Measurements from ENCODE around the gene LIPK.
"Not testable (repeated sequence)": the region's sequence is repeated elsewhere in the genome, so short reads cannot be mapped to it uniquely, and the experiment has no call there.

Gene LIPK

DNA sequence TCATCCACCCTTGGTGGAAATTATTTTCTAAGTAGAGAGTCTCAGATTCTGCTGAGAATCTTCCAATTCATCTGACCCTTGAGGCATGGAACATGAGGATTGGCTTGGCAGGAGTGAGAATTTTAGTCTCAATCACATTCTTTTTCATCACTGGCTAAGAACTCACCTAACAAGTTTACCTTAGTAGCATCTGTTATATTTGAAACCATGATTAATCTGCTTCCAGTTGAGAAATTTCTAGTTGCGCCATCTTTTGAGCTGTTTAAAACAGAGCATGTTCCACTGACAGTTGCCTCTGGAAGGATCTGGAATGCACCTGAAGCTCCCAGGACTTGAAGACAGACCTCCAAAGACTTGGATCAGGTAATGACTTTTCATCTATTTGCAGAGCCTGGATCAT, at the start of gene LIPK:
Gene LIPK, plus strand, starts transcription at position 292 of the 400 bp plus-strand sequence. CDS start 18,295 bp downstream, outside the sequence.
- DNase-seq (ENCODE audit: low read depth in 2 of 2): no peak

DNA sequence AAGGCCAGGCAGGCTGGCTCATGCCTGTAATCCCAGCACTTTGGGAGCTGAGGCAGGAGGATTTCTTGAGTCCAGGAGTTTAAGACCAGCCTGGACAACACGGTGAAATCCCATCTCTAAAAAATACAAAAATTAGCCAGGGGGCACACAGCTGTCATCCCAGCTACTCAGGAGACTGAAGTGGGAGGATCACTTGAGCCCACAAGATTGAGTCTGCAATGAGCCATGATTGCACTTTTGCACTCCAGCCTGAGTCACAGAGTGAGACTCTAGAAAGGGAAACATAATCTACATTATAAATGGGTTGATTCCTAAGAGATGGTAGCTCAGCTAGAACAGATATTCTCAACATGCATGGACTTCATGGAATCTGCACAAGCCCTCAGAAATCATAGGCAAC, 48.1 kb upstream of the LIPK start:
- no peak for DNase-seq (ENCODE audit: low read depth in 2 of 2)

DNA sequence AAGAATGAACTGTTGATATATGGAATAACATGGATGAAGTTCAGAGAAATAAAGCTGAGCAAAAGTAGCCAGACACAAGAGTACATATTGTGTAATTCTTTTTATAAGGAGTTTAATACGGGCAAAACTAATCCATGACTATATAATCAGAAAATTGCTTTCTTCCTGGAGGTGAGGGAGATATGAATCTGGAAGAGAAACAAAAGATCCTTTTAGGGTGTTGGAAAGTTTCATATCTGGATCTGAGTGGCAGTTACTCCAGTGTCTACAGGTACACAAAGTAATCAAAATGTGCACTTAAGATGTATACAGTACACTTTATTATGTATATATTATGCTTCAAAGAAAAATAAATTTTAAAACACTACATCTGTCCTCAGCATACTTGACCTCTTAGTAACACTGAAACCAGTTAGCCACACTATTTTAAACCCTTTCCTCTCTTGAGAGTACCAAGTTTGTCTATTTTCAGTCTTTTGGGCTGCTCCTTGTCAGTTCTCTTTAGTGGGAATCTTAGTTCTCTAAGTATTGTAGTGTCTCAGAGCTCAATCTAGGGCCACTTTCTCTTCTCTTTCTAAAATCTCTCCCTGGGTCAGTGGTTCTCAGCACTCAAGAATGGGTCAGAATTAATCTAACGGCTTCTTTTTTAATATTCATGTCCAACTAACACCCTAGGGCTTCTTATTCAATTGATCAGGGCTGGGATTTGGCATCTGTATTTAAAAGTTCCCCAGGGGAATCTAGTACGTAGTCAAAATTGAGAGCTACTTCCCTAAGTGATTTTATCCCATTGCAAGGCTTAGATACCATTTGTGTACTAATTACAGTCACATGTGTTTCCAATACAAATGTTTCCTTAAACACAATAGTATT, 46.1 kb upstream of the LIPK start:
- DNase-seq (ENCODE audit: low read depth in 2 of 2): no peak

DNA sequence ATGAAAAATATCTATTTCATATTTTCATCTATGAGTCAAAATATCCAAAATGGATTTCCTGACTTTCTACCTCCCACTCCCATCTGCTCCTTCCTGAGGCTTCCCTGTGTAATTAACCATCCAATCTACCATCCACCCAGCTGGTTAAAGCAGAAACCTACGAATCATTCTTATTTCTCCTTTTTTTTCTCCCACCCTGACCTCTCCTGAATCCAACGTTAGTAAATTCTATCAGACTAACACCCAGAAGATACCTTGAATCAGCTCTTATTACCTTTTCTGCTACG, 45.5 kb upstream of the LIPK start:
- no peak for DNase-seq (ENCODE audit: low read depth in 2 of 2)

DNA sequence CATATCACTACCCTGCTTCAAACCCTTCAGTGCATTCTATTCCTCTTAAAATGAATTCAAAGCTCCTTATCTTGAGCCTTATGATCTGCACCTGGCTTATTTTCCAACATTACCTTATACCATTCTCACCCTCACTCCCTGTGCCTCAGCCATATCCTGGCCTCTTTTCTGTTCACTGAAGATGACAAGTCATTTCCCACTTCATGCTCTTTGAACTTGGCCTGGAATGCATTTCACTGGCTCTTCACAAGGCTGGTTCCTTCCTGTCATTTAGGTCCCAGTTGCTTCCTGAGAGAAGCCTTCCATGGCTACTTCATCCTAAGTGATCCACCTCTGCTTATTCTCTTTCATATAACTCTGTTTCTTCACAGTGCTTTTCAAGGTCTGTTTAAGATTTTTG, 45.0 kb upstream of the LIPK start:
- DNase-seq (ENCODE audit: low read depth in 2 of 2): no peak

- DNase-seq (ENCODE audit: low read depth in 2 of 2): no peak
Observed at GRCh38 chr10:88661577-88661976, 44.5 kb upstream of the LIPK start.

DNA sequence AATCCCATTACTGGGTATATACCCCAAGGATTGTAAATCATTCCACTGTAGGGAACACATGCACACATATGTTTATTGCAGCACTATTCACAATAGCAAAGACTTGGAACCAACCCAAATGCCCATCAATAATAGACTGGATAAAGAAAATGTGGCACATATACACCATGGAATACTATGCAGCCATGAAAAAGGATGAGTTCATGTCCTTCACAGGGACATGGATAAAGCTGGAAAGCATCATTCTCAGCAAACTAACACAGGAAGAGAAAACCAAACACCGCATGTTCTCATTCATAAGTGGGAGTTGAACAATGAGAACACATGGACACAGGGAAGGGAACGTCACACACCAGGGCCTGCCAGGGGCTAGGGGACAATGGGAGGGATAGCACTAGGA, 42.9 kb upstream of the LIPK start:
- not testable (repeated sequence) for DNase-seq (ENCODE audit: low read depth in 2 of 2)

DNA sequence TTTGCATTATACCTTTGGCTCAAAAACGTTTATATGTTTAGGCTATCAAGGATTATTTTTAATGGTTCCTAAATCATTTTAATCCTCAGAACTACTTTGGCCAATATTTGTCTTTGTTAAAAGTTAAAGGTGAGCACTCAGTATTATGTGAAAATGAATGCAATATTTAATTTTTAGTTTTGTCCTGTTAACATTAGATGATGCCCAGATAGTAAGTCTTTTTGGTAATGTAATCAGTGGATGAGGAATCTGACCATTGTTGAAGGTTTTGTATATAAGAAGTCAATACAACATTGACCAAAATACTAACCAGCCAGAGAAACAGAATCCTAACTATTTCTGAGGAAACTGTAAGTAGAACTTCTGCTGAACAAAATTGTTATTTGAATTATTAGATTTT, 41.9 kb upstream of the LIPK start, which contains the start of gene LIPF:
Gene LIPF, plus strand, starts transcription at position 301 of the 400 bp plus-strand sequence. CDS start 2,856 bp downstream, outside the sequence.
- no peak for DNase-seq (ENCODE audit: low read depth in 2 of 2)

DNA sequence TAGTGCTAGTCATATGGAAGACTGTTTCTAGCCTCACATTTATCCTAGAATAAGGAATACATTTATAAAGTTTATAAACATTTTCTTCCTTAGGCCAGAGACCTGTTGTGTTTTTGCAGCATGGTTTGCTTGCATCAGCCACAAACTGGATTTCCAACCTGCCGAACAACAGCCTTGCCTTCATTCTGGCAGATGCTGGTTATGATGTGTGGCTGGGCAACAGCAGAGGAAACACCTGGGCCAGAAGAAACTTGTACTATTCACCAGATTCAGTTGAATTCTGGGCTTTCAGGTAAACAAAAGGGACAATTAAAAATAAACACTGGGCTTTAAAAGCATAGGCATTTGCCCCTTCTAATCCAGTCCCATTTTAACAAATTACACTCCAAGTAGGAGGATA, 37.6 kb upstream of the LIPK start:
- DNase-seq (ENCODE audit: low read depth in 2 of 2): no peak

- no peak for DNase-seq (ENCODE audit: low read depth in 2 of 2)
Observed at GRCh38 chr10:88670497-88670896, 35.6 kb upstream of the LIPK start.

DNA sequence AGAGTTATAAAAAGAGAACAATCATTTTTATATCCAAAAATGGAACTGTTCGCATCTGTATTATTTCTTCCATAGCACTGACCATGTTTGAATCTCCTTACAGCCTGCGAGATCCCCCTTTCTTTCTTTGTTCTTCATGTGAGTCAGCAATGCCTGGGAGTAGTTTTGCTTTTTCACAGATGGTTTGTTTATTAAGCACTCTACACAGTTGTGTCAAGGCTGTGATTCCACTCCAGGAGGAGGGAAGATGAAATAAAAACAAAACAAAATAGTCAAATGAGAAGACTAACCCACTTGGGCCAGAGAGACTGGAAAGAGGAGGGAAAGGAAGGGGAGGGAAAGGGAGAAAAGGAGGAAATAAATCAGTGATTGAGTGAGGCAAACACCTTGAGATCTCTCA, 34.0 kb upstream of the LIPK start:
- DNase-seq (ENCODE audit: low read depth in 2 of 2): no peak

- no peak for DNase-seq (ENCODE audit: low read depth in 2 of 2)
Observed at GRCh38 chr10:88676283-88677060, 29.6 kb upstream of the LIPK start.

GRCh38 chr10:88680958-88681357, 25.1 kb upstream of the LIPK start:
- no peak for DNase-seq (ENCODE audit: low read depth in 2 of 2)

GRCh38 chr10:88682491-88682890, 23.6 kb upstream of the LIPK start:
- DNase-seq (ENCODE audit: low read depth in 2 of 2): no peak

DNA sequence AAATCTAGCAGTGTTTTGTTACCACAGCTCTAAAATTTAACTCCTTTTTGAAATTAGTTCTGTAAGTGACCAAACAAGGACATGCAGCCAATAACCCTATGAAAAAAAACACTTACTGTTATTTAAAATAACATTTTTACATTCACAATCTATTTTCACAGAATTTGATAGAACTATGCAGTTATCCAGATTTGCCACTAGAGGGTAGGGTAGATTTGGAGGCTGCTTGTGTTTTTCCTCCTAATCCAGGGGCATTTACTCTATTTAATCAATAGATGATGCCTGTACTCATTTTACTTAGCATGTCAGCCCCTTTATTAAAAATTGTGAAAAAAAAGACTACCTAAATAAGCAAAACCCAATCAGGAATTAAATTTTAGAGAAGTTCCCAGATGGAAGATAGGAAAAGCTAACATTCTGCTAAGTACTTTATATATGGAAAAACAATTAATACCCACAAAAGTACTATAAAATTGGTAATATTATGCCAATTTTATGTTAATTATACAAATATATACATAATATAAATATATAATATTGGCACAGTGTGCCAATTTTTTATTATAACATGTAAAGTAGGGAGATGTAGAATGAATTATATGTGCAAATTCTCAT, 18.1 kb upstream of the LIPK start:
- no peak for DNase-seq (ENCODE audit: low read depth in 2 of 2)

- DNase-seq (ENCODE audit: low read depth in 2 of 2): no peak
Observed at GRCh38 chr10:88689366-88689765, 16.7 kb upstream of the LIPK start.

DNA sequence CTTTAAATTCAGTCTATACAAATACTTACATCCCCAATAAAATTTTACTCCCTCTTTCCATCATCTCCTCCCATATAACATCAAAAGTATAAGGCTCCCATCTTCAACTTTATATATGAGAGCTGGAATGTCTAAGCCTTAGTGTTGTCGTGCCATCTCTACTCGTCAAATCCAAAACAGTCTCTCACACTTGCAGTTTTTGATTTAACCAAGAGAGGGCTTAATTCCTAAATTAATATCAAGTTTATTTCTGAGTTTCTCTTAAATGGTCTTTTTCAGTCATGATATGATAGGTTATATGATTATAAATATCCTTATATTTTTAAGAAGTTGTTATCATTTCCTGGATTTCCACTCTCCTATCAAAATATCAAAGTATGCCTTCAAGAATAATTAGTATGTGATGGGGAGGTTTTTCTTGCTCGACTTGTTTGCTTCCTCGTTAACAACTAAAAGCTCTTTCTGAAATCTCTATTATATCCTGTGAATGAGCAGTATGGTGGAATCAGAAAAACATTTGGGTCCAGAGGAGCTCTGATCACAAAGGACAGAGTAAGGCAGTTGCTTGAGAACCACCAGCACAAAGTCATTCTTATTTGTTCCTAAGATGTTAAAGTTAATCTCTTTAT, 12.5 kb upstream of the LIPK start:
- DNase-seq (ENCODE audit: low read depth in 2 of 2): no peak

DNA sequence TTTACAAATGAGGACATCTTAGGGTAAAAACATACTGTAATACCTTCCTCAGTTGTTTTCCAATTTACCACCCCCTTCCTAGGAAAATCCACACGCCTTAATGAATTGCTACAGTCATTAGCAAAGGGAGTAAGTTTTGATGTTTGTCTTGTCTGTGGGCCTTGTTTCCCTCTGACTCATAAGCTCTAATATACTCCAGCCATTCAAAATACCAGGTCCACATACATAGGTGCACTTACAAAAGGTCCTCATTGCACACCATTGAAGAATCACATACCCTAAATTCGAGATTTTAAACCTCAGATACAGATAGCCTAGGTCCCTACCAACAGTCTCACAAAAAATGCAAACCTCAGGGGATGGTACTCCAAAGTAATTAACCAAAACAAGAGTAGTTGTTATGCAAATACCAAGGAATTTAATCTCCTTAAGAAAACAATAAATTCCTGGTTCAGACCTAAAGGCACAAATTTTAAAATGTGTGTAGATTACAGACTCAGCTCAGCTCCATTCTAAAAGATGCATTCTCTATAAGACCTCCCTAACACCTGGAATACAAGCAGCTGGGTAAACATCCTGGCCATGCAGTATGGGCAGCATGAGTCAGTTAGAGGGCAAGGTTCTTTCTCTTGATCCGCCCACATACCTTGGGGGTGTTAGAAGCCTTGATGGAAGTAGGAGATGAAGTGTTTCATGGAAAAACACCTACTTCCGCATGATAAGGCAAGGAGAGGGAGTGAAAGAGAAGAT, 3.0 kb upstream of the LIPK start:
- no peak for DNase-seq (ENCODE audit: low read depth in 2 of 2)

GRCh38 chr10:88707429-88708155, 1.5 kb downstream of the LIPK start:
- DNase-seq (ENCODE audit: low read depth in 2 of 2): no peak

DNA sequence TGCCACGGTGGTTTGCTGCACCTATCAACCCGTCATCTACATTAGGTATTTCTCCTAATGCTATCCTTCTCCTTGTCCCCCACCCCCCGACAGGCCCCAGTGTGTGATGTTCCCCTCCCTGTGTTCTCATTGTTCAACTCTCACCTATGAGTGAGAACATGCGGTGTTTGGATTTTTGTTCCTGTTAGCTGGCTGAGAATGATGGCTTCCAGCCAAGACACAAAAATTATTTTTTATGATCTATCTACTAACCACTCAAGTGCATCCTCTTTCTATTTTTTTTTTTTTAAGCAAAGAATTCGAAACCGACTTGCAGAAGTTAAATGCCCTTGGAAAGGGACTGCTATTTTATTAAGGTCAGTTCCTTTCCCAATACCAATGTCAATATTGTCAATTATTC, 3.3 kb downstream of the LIPK start:
- DNase-seq (ENCODE audit: low read depth in 2 of 2): not testable (repeated sequence)

- DNase-seq (ENCODE audit: low read depth in 2 of 2): no peak
Observed at GRCh38 chr10:88715517-88715916, 9.5 kb downstream of the LIPK start.

Measured in activated CD8-positive, alpha-beta memory T cell treated with anti-CD3 and anti-CD28 coated beads for 4 hours (primary cell).